H9 (cell line): Measurements from ENCODE around the gene IFIH1. TPM values are rescaled to one million over a fixed set of nuclear protein-coding genes. Genes with fewer than 3 reads are reported as not detected.

Source experiments
- DNase-seq: peaks from one replicate; pipeline ENCODE4 v3.0.0-alpha.2; 2017
- H2AFZ ChIP-seq: one replicate; pipeline ENCODE4 v1.6.1; 2013; ENCODE audit warnings: mild to moderate bottlenecking, low read length, control low read depth, moderate library complexity
- H2AK5ac ChIP-seq: 2 replicates; pipeline ENCODE4 v1.6.1; 2013; ENCODE audit warnings: low read length, control low read depth, mixed read lengths; ENCODE audit not compliant: insufficient read length
- H2BK120ac ChIP-seq: one replicate; pipeline ENCODE4 v1.6.1; 2013; ENCODE audit warnings: low read depth, mild to moderate bottlenecking, low read length, control low read depth, inconsistent platforms; ENCODE audit not compliant: poor library complexity, severe bottlenecking
- H2BK12ac ChIP-seq: 2 replicates; pipeline ENCODE4 v1.6.1; 2013; ENCODE audit warnings: low read length, control low read depth, mixed read lengths, low read depth; ENCODE audit not compliant: insufficient read length
- H2BK15ac ChIP-seq: 2 replicates; pipeline ENCODE4 v1.6.1; 2013; ENCODE audit warnings: low read depth, low read length, control low read depth
- H2BK20ac ChIP-seq: one replicate; pipeline ENCODE4 v1.6.1; 2013; ENCODE audit warnings: low read depth, mild to moderate bottlenecking, low read length, control low read depth, inconsistent platforms; ENCODE audit not compliant: poor library complexity, severe bottlenecking
- H2BK5ac ChIP-seq: 2 replicates; pipeline ENCODE4 v1.6.1; 2013; ENCODE audit warnings: low read length, control low read depth, mixed read lengths; ENCODE audit not compliant: insufficient read length
- H3K14ac ChIP-seq: 2 replicates; pipeline ENCODE4 v1.6.1; 2013; ENCODE audit warnings: low read length, control low read depth; ENCODE audit not compliant: insufficient read depth
- H3K18ac ChIP-seq: 2 replicates; pipeline ENCODE4 v1.6.1; 2013; ENCODE audit warnings: low read depth, mild to moderate bottlenecking, mixed read lengths, low read length, control low read depth; ENCODE audit not compliant: insufficient read length
- H3K23ac ChIP-seq: 2 replicates; pipeline ENCODE4 v1.6.1; 2013; ENCODE audit warnings: low read length, control low read depth, mixed read lengths, low read depth; ENCODE audit not compliant: insufficient read length
- H3K23me2 ChIP-seq: 2 replicates; pipeline ENCODE4 v1.6.1; 2013; ENCODE audit warnings: low read depth, mild to moderate bottlenecking, mixed read lengths, low read length, control low read depth; ENCODE audit not compliant: insufficient read length, poor library complexity, severe bottlenecking
- H3K27ac ChIP-seq: 2 replicates; pipeline ENCODE4 v1.5.1; 2013; ENCODE audit warnings: low read length, control low read depth, mixed read lengths, low read depth; ENCODE audit not compliant: insufficient read length
- H3K27me3 ChIP-seq: 2 replicates; pipeline ENCODE4 v1.6.1; 2013; ENCODE audit warnings: low read length, control low read depth, inconsistent platforms; ENCODE audit not compliant: insufficient read depth
- H3K4ac ChIP-seq: 2 replicates; pipeline ENCODE4 v1.6.1; 2013; ENCODE audit warnings: low read depth, mild to moderate bottlenecking, control low read depth, inconsistent platforms, low read length, moderate library complexity
- H3K4me1 ChIP-seq: 2 replicates; pipeline ENCODE4 v1.6.1; 2013; ENCODE audit warnings: low read length, control low read depth, inconsistent platforms; ENCODE audit not compliant: insufficient read depth
- H3K4me2 ChIP-seq: 2 replicates; pipeline ENCODE4 v1.6.1; 2013; ENCODE audit warnings: low read length, control low read depth, mixed read lengths; ENCODE audit not compliant: insufficient read length, insufficient read depth
- H3K56ac ChIP-seq: 2 replicates; pipeline ENCODE4 v1.6.1; 2013; ENCODE audit warnings: low read depth, mild to moderate bottlenecking, mixed read lengths, low read length, control low read depth; ENCODE audit not compliant: insufficient read length
- H3K79me1 ChIP-seq: 2 replicates; pipeline ENCODE4 v1.6.1; 2013; ENCODE audit warnings: low read depth, mild to moderate bottlenecking, moderate library complexity, low read length, control low read depth, inconsistent platforms; ENCODE audit not compliant: insufficient read depth, poor library complexity, severe bottlenecking
- H3K79me2 ChIP-seq: 2 replicates; pipeline ENCODE4 v1.6.1; 2013; ENCODE audit warnings: low read length, control low read depth, inconsistent platforms; ENCODE audit not compliant: insufficient read depth
- H3K9ac ChIP-seq: 2 replicates; pipeline ENCODE4 v1.6.1; 2013; ENCODE audit warnings: low read length, control low read depth, mixed read lengths; ENCODE audit not compliant: insufficient read length; ENCODE audit errors: extremely low read depth
- H3K9me3 ChIP-seq: one replicate; pipeline ENCODE4 v1.6.1; 2013; ENCODE audit warnings: low read depth, low read length, inconsistent platforms; ENCODE audit not compliant: control insufficient read depth
- H3T11ph ChIP-seq: one replicate; pipeline ENCODE4 v1.6.1; 2013; ENCODE audit warnings: mild to moderate bottlenecking, low read length, control low read depth, inconsistent platforms
- H4K20me1 ChIP-seq: one replicate; pipeline ENCODE4 v1.6.1; 2013; ENCODE audit not compliant: control insufficient read depth, insufficient read length, insufficient read depth
- H4K5ac ChIP-seq: 2 replicates; pipeline ENCODE4 v1.6.1; 2013; ENCODE audit warnings: low read depth, mild to moderate bottlenecking, mixed read lengths, low read length, control low read depth; ENCODE audit not compliant: insufficient read length
- H4K8ac ChIP-seq: replicated peaks from 2 replicates; pipeline ENCODE4 v1.6.1; 2013; ENCODE audit warnings: low read length, control low read depth, mixed read lengths, low read depth; ENCODE audit not compliant: insufficient read length
- H4K91ac ChIP-seq: 2 replicates; pipeline ENCODE4 v1.6.1; 2013; ENCODE audit warnings: low read depth, mild to moderate bottlenecking, moderate library complexity, mixed read lengths, low read length, control low read depth; ENCODE audit not compliant: insufficient read length
- H3K27ac Mint-ChIP-seq, 3 experiments: 2 replicates in 2 of 3; 3 replicates in 1 of 3; pipeline ENCODE4 v1.8.0; 2020 to 2021; ENCODE audit warnings: mixed read lengths in 3 of 3, mild to moderate bottlenecking in 1 of 3, moderate library complexity in 1 of 3
- H3K27me3 Mint-ChIP-seq: 2 replicates; pipeline ENCODE4 v1.8.0; 2021; ENCODE audit warnings: low read depth, mild to moderate bottlenecking, moderate library complexity, mixed read lengths
- H3K36me3 Mint-ChIP-seq, 3 experiments: 2 replicates in 2 of 3; 3 replicates in 1 of 3; pipeline ENCODE4 v1.8.0; 2020 to 2021; ENCODE audit warnings: low read depth in 3 of 3, mixed read lengths in 3 of 3; ENCODE audit not compliant: insufficient read depth in 1 of 3
- H3K4me1 Mint-ChIP-seq, 2 experiments: 2 replicates each; pipeline ENCODE4 v1.8.0; 2020; ENCODE audit warnings: mixed read lengths in 2 of 2
- H3K4me3 Mint-ChIP-seq, 2 experiments: 2 replicates in 1 of 2; 3 replicates in 1 of 2; pipeline ENCODE4 v1.8.0; 2020 to 2021; ENCODE audit warnings: mild to moderate bottlenecking in 2 of 2, mixed read lengths in 2 of 2, moderate library complexity in 1 of 2
- H3K9me3 Mint-ChIP-seq, 2 experiments: 2 replicates in 1 of 2; 3 replicates in 1 of 2; pipeline ENCODE4 v1.8.0; 2020; ENCODE audit warnings: mild to moderate bottlenecking in 2 of 2, mixed read lengths in 2 of 2, moderate library complexity in 1 of 2
- WGBS: extraction: QIAGEN DNeasy Blood & Tissue Kit; methylation state at CpG from one replicate; pipeline ENCODE4 v1.1.7; 2013; ENCODE audit warnings: missing lambda C conversion rate, low lambda C conversion rate, mixed read lengths; ENCODE audit not compliant: insufficient read length; ENCODE audit errors: extremely low coverage; 5-methylcytosine and 5-hydroxymethylcytosine counted together
- total RNA-seq: library from RNA; stranded (reverse); gene quantifications from 2 replicates; pipeline ENCODE4 v1.2.1, GENCODE V29; 2021
- TF ChIP-seq, protein P1 (sequence below): fragments of 200-600 bp; sonication (generic); conservative IDR thresholded peaks from 3 replicates; pipeline ENCODE4 v1.8.0; 2021; ENCODE audit warnings: antibody characterized with exemption, mild to moderate bottlenecking

Gene IFIH1
- total RNA-seq, 1 experiment from 2014 or later: 0.81 TPM

DNA sequence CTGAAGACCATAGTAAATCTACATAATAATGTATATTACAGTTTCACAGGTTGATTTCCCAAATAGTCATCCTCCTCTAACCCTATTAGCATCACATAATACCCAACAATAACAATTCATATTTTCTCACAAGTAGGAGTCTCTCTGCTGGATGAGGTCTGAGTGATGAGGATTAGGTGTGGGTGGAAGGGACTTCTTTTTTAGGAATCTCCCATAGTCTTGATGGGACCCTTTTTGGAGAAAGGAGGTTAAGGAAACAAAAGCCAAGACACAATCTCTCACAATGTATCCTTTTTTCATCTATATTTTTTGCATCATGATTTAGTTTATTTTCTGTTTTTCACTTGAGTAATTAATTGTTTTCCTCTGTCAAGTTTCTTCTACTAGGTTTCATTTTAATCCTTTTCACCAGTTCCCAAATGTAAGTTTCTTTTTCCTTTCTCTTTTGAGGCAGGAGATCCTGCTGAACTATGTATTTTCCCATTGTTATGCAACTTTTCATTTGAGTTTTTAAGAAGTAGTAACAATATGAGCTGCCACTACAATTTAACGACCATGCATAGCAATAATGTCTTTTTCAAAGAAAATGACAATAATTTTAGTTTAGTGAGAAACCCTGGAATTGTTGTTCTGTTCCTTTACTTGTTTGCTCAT is 2.5 kb upstream of the IFIH1 start:
- Histone ChIP-seq H2BK12ac (no peak overlapping the region), H3K4me1 (no peaks in the 10 kb centered on the region; the same call in 1 of the 2 replicates), H3K18ac (no peak overlapping the region), H3K79me1 (no peaks in the 10 kb centered on the region), H4K20me1 (no peaks in the 10 kb centered on the region), H3K9me3 (no peaks in the 10 kb centered on the region), H3K23ac (no peak overlapping the region), H3K27ac (no peak overlapping the region), H2BK15ac (no peak overlapping the region), H2AFZ (no peak overlapping the region), H3K23me2 (peaks cover 8% of the 10 kb centered on the region), H3K79me2 (no peaks in the 10 kb centered on the region), H2BK120ac (no peak overlapping the region), H3K4ac (no peak overlapping the region), H3K4me2 (no peak overlapping the region), H3K27me3 (no peaks in the 10 kb centered on the region), H2AK5ac (no peak overlapping the region), H3K56ac (no peak overlapping the region), H3K9ac (no peak overlapping the region), H4K8ac (no peak overlapping the region), H3T11ph (no peak overlapping the region), H2BK5ac (no peak overlapping the region), H4K91ac (no peak overlapping the region), H4K5ac (no peak overlapping the region), H2BK20ac (no peak overlapping the region), H3K14ac (no peak overlapping the region)
- no peak overlapping the region for H3K4me3 Mint-ChIP-seq
- H3K4me1 Mint-ChIP-seq: peaks cover 26 to 28% of the 10 kb centered on the region in 2 experiments
- WGBS: no CpG with 5 or more reads among the region's 1 CpG
- TF ChIP-seq, protein P1, sequence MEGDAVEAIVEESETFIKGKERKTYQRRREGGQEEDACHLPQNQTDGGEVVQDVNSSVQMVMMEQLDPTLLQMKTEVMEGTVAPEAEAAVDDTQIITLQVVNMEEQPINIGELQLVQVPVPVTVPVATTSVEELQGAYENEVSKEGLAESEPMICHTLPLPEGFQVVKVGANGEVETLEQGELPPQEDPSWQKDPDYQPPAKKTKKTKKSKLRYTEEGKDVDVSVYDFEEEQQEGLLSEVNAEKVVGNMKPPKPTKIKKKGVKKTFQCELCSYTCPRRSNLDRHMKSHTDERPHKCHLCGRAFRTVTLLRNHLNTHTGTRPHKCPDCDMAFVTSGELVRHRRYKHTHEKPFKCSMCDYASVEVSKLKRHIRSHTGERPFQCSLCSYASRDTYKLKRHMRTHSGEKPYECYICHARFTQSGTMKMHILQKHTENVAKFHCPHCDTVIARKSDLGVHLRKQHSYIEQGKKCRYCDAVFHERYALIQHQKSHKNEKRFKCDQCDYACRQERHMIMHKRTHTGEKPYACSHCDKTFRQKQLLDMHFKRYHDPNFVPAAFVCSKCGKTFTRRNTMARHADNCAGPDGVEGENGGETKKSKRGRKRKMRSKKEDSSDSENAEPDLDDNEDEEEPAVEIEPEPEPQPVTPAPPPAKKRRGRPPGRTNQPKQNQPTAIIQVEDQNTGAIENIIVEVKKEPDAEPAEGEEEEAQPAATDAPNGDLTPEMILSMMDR: no peak
- DNase-seq: no peak
- peak overlapping the region in 2 of 3 experiments; percentile 6 to 57; a peak in 1 of 7 replicates for H3K27ac Mint-ChIP-seq
- peaks cover 28% of the 10 kb centered on the region for H3K27me3 Mint-ChIP-seq
- H3K9me3 Mint-ChIP-seq: no peaks in the 10 kb centered on the region
- no peaks in the 10 kb centered on the region for H3K36me3 Mint-ChIP-seq
